ENCODE data around the gene TGFB2. TPM values are rescaled to one million over a fixed set of nuclear protein-coding genes. Genes with fewer than 3 reads are reported as not detected.

Gene TGFB2
- total RNA-seq, 3 donors from 2014 or later (not counting 1 experiment from before 2014, with no cell fraction given), result 0.07 TPM; not detected in 2

DNA sequence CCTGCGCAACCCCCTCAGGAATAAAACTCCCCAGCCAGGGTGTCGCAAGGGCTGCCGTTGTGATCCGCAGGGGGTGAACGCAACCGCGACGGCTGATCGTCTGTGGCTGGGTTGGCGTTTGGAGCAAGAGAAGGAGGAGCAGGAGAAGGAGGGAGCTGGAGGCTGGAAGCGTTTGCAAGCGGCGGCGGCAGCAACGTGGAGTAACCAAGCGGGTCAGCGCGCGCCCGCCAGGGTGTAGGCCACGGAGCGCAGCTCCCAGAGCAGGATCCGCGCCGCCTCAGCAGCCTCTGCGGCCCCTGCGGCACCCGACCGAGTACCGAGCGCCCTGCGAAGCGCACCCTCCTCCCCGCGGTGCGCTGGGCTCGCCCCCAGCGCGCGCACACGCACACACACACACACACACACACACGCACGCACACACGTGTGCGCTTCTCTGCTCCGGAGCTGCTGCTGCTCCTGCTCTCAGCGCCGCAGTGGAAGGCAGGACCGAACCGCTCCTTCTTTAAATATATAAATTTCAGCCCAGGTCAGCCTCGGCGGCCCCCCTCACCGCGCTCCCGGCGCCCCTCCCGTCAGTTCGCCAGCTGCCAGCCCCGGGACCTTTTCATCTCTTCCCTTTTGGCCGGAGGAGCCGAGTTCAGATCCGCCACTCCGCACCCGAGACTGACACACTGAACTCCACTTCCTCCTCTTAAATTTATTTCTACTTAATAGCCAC is 696 bp downstream of the TGFB2 start:
- TF ChIP-seq, protein P1, sequence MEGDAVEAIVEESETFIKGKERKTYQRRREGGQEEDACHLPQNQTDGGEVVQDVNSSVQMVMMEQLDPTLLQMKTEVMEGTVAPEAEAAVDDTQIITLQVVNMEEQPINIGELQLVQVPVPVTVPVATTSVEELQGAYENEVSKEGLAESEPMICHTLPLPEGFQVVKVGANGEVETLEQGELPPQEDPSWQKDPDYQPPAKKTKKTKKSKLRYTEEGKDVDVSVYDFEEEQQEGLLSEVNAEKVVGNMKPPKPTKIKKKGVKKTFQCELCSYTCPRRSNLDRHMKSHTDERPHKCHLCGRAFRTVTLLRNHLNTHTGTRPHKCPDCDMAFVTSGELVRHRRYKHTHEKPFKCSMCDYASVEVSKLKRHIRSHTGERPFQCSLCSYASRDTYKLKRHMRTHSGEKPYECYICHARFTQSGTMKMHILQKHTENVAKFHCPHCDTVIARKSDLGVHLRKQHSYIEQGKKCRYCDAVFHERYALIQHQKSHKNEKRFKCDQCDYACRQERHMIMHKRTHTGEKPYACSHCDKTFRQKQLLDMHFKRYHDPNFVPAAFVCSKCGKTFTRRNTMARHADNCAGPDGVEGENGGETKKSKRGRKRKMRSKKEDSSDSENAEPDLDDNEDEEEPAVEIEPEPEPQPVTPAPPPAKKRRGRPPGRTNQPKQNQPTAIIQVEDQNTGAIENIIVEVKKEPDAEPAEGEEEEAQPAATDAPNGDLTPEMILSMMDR (IDR thresholded peaks at IDR 0.05), result no peak
- H3K27ac Mint-ChIP-seq, result peak overlapping the region in 1 of 2 donors; percentile 10
- ATAC-seq, result peak; percentile 45 to 73 (median 72)
- H3K9me3 Mint-ChIP-seq, result no peaks in the 10 kb centered on the region
- DNase-seq, result peak in 1 of 2 donors; percentile 66
- H3K4me3 ChIP-seq (ENCODE audit: low read length), result peak overlapping the region; percentile 43
- H3K27ac ChIP-seq (ENCODE audit: low read length), result no peak overlapping the region
- intact Hi-C loops (cut with micrococcal nuclease), result no loop called here
- H3K9me3 ChIP-seq (ENCODE audit: control insufficient read depth, insufficient read depth, low read length), result no peaks in the 10 kb centered on the region
- no peaks in the 10 kb centered on the region for H3K36me3 ChIP-seq (ENCODE audit: control insufficient read depth, insufficient read depth, low read length)
- peaks cover 26% of the 10 kb centered on the region for H3K4me1 ChIP-seq (ENCODE audit: control insufficient read depth, insufficient read depth, low read length)
- peaks cover under 1 to 19% of the 10 kb centered on the region in 2 donors for H3K4me1 Mint-ChIP-seq
- under 1% methylated on average over 64 of the region's 64 CpGs for WGBS (ENCODE audit: insufficient coverage)
- no peaks in the 10 kb centered on the region for H3K36me3 Mint-ChIP-seq
- H3K27me3 ChIP-seq (ENCODE audit: control insufficient read depth, insufficient read depth, low read length), result peaks cover 8% of the 10 kb centered on the region
- peaks cover 25 to 39% of the 10 kb centered on the region in 2 donors for H3K27me3 Mint-ChIP-seq (ENCODE audit: low read depth in 2 of 2)
- no peak overlapping the region for H3K4me3 Mint-ChIP-seq

DNA sequence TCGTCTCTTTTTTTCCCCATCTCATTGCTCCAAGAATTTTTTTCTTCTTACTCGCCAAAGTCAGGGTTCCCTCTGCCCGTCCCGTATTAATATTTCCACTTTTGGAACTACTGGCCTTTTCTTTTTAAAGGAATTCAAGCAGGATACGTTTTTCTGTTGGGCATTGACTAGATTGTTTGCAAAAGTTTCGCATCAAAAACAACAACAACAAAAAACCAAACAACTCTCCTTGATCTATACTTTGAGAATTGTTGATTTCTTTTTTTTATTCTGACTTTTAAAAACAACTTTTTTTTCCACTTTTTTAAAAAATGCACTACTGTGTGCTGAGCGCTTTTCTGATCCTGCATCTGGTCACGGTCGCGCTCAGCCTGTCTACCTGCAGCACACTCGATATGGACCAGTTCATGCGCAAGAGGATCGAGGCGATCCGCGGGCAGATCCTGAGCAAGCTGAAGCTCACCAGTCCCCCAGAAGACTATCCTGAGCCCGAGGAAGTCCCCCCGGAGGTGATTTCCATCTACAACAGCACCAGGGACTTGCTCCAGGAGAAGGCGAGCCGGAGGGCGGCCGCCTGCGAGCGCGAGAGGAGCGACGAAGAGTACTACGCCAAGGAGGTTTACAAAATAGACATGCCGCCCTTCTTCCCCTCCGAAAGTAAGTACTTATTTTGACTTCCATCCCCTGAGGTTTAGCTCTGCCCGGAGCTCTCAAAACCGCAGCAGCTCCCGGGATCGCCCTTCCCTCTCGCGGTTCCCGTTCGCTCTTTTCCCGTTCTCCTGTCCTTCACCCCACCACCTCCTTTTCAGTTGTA is 1.5 kb downstream of the TGFB2 start:
- no peaks in the 10 kb centered on the region for H3K36me3 ChIP-seq (ENCODE audit: control insufficient read depth, insufficient read depth, low read length)
- 1% methylated on average over 37 of the region's 39 CpGs for WGBS (ENCODE audit: insufficient coverage)
- H3K4me1 Mint-ChIP-seq, result peaks cover 8 to 26% of the 10 kb centered on the region in 2 donors
- H3K4me3 ChIP-seq (ENCODE audit: low read length), result peak overlapping the region; percentile 43
- peak overlapping the region; percentile 16 for H3K27ac ChIP-seq (ENCODE audit: low read length)
- H3K4me3 Mint-ChIP-seq, result no peak overlapping the region
- H3K27me3 Mint-ChIP-seq (ENCODE audit: low read depth in 2 of 2), result peaks cover 25 to 39% of the 10 kb centered on the region in 2 donors
- peak overlapping the region in 1 of 2 donors; percentile 10 for H3K27ac Mint-ChIP-seq
- peaks cover 28% of the 10 kb centered on the region for H3K4me1 ChIP-seq (ENCODE audit: control insufficient read depth, insufficient read depth, low read length)
- H3K27me3 ChIP-seq (ENCODE audit: control insufficient read depth, insufficient read depth, low read length), result peaks cover 8% of the 10 kb centered on the region
- no peaks in the 10 kb centered on the region for H3K36me3 Mint-ChIP-seq
- DNase-seq, result peak in 1 of 2 donors; percentile 18
- TF ChIP-seq, protein P1 (IDR thresholded peaks at IDR 0.05), result no peak
- ATAC-seq, result no peak
- H3K9me3 ChIP-seq (ENCODE audit: control insufficient read depth, insufficient read depth, low read length), result no peaks in the 10 kb centered on the region
- no peaks in the 10 kb centered on the region for H3K9me3 Mint-ChIP-seq
- intact Hi-C loops (cut with micrococcal nuclease), result no loop called here

DNA sequence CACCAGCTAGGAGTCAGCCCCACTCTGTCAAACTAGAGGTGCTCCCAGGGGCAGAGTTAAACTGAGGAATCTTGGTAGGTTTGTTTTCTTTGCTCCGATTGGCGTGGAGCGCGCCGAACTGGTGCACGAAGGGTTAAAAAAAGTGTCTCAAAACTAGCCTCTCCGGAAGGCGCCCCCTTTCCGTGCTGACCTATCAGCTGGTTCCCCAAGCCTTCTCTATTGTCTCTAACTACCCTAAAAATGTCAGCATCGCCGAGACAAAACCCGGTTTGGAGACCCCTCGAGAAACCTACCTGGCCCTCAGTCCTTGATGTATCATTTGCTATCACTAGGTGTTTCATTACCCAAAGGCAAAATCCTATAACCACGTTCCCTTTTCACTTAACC is 2.2 kb downstream of the TGFB2 start:
- peaks cover 25 to 39% of the 10 kb centered on the region in 2 donors for H3K27me3 Mint-ChIP-seq (ENCODE audit: low read depth in 2 of 2)
- H3K4me3 ChIP-seq (ENCODE audit: low read length), result peak overlapping the region; percentile 43

More for the DNA sequence above, 2.2 kb downstream of the TGFB2 start:
- ATAC-seq (no peak), DNase-seq (no peak)
- intact Hi-C loops (cut with micrococcal nuclease), result no loop called here
- peaks cover 8% of the 10 kb centered on the region for H3K27me3 ChIP-seq (ENCODE audit: control insufficient read depth, insufficient read depth, low read length)
- Mint-ChIP-seq H3K9me3 (no peaks in the 10 kb centered on the region), H3K27ac (peak overlapping the region in 1 of 2 donors; percentile 10), H3K4me1 (peaks cover 10 to 28% of the 10 kb centered on the region in 2 donors), H3K4me3 (no peak overlapping the region), H3K36me3 (no peaks in the 10 kb centered on the region)
- no peaks in the 10 kb centered on the region for H3K9me3 ChIP-seq (ENCODE audit: control insufficient read depth, insufficient read depth, low read length)
- peaks cover 28% of the 10 kb centered on the region for H3K4me1 ChIP-seq (ENCODE audit: control insufficient read depth, insufficient read depth, low read length)
- H3K36me3 ChIP-seq (ENCODE audit: control insufficient read depth, insufficient read depth, low read length), result no peaks in the 10 kb centered on the region
- 3% methylated on average over 14 of the region's 14 CpGs for WGBS (ENCODE audit: insufficient coverage)
- TF ChIP-seq, protein P1 (IDR thresholded peaks at IDR 0.05), result no peak
- H3K27ac ChIP-seq (ENCODE audit: low read length), result no peak overlapping the region
